Measurements from ENCODE around the gene XYLT1.

The XYLT1 gene

DNA sequence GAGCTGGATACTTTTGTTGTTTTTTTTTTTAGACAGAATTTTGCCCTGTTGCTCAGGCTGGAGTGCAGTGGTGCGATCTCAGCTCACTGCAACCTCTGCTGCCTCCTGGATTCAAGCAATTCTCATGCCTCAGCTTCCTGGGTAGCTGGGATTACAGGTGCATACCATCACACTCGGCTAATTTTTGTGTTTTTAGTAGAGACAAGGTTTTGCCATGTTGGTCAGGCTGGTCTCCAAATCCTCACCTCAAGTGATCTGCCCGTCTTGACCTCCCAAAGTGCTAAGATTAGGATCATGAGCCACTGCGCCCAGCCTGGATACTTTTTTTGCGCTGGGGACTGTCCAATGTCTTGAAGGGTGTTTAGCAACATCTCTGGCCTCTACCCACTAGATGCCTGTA lies 32.6 kb upstream of the XYLT1 start:
- TF ChIP-seq, protein P1, sequence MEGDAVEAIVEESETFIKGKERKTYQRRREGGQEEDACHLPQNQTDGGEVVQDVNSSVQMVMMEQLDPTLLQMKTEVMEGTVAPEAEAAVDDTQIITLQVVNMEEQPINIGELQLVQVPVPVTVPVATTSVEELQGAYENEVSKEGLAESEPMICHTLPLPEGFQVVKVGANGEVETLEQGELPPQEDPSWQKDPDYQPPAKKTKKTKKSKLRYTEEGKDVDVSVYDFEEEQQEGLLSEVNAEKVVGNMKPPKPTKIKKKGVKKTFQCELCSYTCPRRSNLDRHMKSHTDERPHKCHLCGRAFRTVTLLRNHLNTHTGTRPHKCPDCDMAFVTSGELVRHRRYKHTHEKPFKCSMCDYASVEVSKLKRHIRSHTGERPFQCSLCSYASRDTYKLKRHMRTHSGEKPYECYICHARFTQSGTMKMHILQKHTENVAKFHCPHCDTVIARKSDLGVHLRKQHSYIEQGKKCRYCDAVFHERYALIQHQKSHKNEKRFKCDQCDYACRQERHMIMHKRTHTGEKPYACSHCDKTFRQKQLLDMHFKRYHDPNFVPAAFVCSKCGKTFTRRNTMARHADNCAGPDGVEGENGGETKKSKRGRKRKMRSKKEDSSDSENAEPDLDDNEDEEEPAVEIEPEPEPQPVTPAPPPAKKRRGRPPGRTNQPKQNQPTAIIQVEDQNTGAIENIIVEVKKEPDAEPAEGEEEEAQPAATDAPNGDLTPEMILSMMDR (IDR thresholded peaks at IDR 0.05; ENCODE audit: borderline replicate concordance, control extremely low read depth, extremely low read depth, insufficient read depth, missing control alignments), result no peak
- DNase-seq (ENCODE audit: low spot score), result no peak
- in situ Hi-C loops (cut with MboI; ENCODE audit: low sequenced_read_pairs, unreplicated experiment), result no loop called here

DNA sequence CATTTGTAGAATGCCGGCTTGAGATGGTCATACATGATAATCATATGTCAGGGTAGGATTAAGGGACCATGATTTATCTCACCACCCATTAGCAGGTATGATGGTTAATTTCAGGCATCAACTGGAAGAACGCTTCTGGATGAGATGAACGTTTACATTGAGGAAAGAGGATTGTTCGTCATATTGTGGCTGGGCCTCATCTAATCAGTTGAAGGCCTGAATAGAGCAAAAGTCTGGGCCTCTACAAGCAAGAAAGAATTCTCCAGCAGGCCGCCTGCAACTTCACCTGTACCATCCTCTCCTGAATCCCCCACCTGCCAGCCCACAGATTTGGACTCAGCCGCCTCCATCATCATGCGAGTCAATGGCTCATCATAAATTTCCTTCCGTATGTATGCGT lies 30.6 kb upstream of the XYLT1 start:
- in situ Hi-C loops (cut with MboI; ENCODE audit: low sequenced_read_pairs, unreplicated experiment), result no loop called here
- TF ChIP-seq, protein P1 (IDR thresholded peaks at IDR 0.05; ENCODE audit: borderline replicate concordance, control extremely low read depth, extremely low read depth, insufficient read depth, missing control alignments), result no peak
- no peak for DNase-seq (ENCODE audit: low spot score)

DNA sequence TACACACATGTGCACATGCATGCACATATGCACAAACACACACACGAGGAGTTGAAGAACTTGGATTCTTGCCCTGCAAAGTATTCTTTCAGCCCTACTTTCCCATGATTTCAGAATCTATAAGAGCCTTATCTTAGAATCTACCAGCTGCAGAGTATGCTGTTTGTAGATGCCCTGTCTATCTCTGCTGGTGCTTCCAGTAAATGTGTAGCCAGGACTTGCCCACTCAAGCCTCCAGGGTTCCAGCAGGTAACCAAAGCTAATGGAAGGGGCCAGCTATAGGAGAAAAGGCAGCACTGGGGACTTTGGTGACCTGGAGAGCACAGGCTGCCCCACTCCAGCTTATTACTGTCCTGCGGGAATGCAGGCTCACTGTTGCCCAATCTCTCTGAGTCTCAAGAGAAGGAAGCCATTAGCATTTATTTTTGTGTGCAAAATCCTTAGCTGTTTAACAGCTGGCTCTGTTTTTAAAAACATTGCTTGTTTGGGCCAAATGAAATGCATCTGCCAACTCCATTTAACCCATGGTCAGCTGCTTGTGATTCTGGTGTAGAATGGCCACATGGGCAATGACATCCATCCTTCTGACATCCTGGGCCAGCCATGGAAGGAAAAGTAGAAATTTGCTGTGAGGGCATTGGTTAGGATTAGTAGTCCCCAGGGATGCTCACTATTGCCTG lies 28.6 kb upstream of the XYLT1 start:
- in situ Hi-C loops (cut with MboI; ENCODE audit: low sequenced_read_pairs, unreplicated experiment), result no loop called here
- no peak for DNase-seq (ENCODE audit: low spot score)
- TF ChIP-seq, protein P1 (IDR thresholded peaks at IDR 0.05; ENCODE audit: borderline replicate concordance, control extremely low read depth, extremely low read depth, insufficient read depth, missing control alignments), result no peak

DNA sequence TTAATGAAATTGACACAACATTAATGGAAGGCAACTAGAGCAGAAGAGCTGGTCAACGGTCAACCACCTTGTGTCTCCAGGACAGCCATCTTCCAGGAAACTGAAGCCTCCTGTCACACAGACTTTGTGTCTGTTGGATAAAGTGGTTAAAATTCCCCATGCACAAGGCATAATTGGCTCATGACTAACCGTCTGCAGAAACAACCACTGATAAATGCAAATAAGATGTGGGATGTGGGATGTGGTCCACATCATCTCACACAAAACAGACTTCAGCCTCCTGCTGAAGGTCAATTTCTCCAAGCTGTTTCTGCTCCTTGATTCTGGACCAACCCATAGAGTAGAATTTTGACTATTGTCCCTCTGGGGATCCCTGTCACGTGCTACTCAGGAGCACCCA lies 26.9 kb upstream of the XYLT1 start:
- in situ Hi-C loops (cut with MboI; ENCODE audit: low sequenced_read_pairs, unreplicated experiment), result no loop called here
- no peak for DNase-seq (ENCODE audit: low spot score)
- TF ChIP-seq, protein P1 (IDR thresholded peaks at IDR 0.05; ENCODE audit: borderline replicate concordance, control extremely low read depth, extremely low read depth, insufficient read depth, missing control alignments), result no peak

DNA sequence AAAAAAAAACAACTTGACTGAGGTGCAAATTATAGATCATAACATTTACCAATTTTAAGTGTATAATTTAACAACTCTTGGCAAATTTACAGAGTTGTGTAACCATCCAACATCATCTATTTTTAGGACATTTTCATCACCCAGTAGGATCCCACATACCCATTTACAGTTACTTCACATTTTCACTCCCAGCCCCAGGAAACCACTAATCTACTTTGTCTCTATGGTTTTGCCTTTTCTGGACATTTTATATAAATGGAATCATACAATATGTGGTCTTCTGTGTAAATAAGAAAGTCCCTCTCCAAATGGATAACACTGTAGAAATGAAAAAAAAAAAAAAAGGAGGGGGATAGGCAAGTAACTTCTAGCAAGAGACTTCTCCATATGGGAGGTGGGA lies 26.1 kb upstream of the XYLT1 start:
- in situ Hi-C loops (cut with MboI; ENCODE audit: low sequenced_read_pairs, unreplicated experiment), result no loop called here
- TF ChIP-seq, protein P1 (IDR thresholded peaks at IDR 0.05; ENCODE audit: borderline replicate concordance, control extremely low read depth, extremely low read depth, insufficient read depth, missing control alignments), result no peak
- no peak for DNase-seq (ENCODE audit: low spot score)

DNA sequence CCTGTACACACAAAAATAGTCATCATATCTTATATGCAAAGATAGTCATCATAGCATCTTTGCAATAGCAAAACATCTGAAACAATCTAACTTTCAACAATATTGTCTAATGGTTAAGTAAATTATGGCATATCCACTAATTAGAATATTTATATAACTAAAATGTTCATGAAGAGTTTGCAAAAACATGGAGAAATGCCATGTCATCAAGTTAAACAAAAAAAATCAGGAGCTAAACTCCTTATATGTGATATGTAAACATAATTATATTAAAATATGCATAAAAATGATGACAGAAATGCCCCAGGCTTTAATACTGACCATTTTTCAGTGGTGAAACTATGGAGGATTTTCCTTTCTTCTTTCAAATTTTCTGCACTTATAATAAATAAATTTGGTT lies 22.3 kb upstream of the XYLT1 start:
- no peak for DNase-seq (ENCODE audit: low spot score)
- in situ Hi-C loops (cut with MboI; ENCODE audit: low sequenced_read_pairs, unreplicated experiment), result no loop called here
- TF ChIP-seq, protein P1 (IDR thresholded peaks at IDR 0.05; ENCODE audit: borderline replicate concordance, control extremely low read depth, extremely low read depth, insufficient read depth, missing control alignments), result no peak
